Heart right ventricle (tissue), 16 donors: Measurements from ENCODE around the gene VPS13D. TPM values are rescaled to one million over a fixed set of nuclear protein-coding genes. Genes with fewer than 3 reads are reported as not detected.

Source experiments
- ATAC-seq, 8 donors: fragments of 200-7000 bp; cut with Tn5 transposase; one replicate each; pipeline ENCODE4 v1.9.1; 2020; ENCODE audit warnings: mild to moderate bottlenecking in 8 of 8, moderate library complexity in 8 of 8, moderate number of reproducible peaks in 1 of 8
- DNase-seq, 2 donors: peaks; one replicate each; pipeline ENCODE4 v3.0.0-alpha.2; 2020
- H3K27ac ChIP-seq, 10 donors: fragments of 200-600 bp; sonication (generic) in 2 of 10; one replicate each; pipeline versions ENCODE4 v1.5.0 to v1.8.0; 2020 to 2022; ENCODE audit warnings: mild to moderate bottlenecking in 3 of 10
- H3K27me3 ChIP-seq, 7 donors: fragments of 200-600 bp; one replicate each; pipeline ENCODE4 v1.8.0; 2021 to 2022; ENCODE audit warnings: mild to moderate bottlenecking in 2 of 7
- H3K36me3 ChIP-seq, 9 donors: fragments of 200-600 bp; sonication (generic) in 1 of 9; one replicate each; pipeline versions ENCODE4 v1.5.0 to v1.8.0; 2020 to 2022; ENCODE audit warnings: mild to moderate bottlenecking in 2 of 9
- H3K4me1 ChIP-seq, 9 donors: fragments of 200-600 bp; sonication (generic) in 1 of 9; one replicate each; pipeline versions ENCODE4 v1.5.0 to v1.8.0; 2020 to 2022; ENCODE audit warnings: mild to moderate bottlenecking in 4 of 9
- H3K4me3 ChIP-seq, 10 donors: fragments of 200-600 bp; sonication (generic) in 2 of 10; one replicate each; pipeline versions ENCODE4 v1.5.0 to v1.8.0; 2020 to 2022; ENCODE audit warnings: mild to moderate bottlenecking in 7 of 10, moderate library complexity in 2 of 10
- H3K9me3 ChIP-seq, 11 donors: fragments of 200-600 bp in 10 of 11; sonication (generic) in 2 of 11; one replicate each; pipeline versions ENCODE4 v1.5.0 to v1.8.0; 2013 to 2022; ENCODE audit warnings: mild to moderate bottlenecking in 2 of 11, control low read depth in 1 of 11, moderate library complexity in 1 of 11
- whole genome bisulfite sequencing, 2 donors: extraction: QIAGEN DNeasy Blood & Tissue Kit; methylation state at CpG; one replicate each; pipeline ENCODE4 v1.1.7; 2013; ENCODE audit warnings: inconsistent platforms in 1 of 2; 5-methylcytosine and 5-hydroxymethylcytosine counted together
- intact Hi-C, 10 donors: fragments of 100-400 bp; cut with DNase I; formaldehyde crosslinking; loops; one replicate each; pipeline versions ENCODE4 v1.11.1 to v1.14.2; 2022
- polyA plus RNA-seq, 2 donors: library from polyadenylated mRNA; stranded (reverse); fragments of 200-250 nt; gene quantifications; one replicate each; pipeline ENCODE4 v1.2.3, GENCODE V29; 2013
- total RNA-seq, 10 donors: library from RNA; stranded (reverse); fragmentation: NEBNext Ultra II Directional in 3 of 10; extraction: Animal tissue kit (Norgen Biotek cat#: 25700) in 3 of 10; gene quantifications; one replicate each; pipeline versions ENCODE4 v1.2.1 to v1.2.4, GENCODE V29; 2021 to 2023
- TF ChIP-seq, protein P1 (sequence below), 9 donors: fragments of 200-600 bp; sonication (generic) in 2 of 9; IDR thresholded peaks; one replicate each; pipeline versions ENCODE4 v1.5.0 to v1.8.0; 2021 to 2022; ENCODE audit warnings: antibody characterized with exemption in 9 of 9, mild to moderate bottlenecking in 5 of 9, moderate library complexity in 1 of 9
- donor health status: Arrhythmogenic right ventricular cardiomyopathy.
- donor health status: ischemic (EF 13 %, LVEDD 7.1; RV severe dilation, severe dysfunction).
- donor health status: healthy with polysubstance abuse.
- donor health status: DM: no; HTN: yes; CAD: no.
- donor health status: DM: no; HTN: no; CAD: no.
- donor health status: ischemic (EF 25% LVEDD 6.9; RV normal size, moderate dysfunction).
- donor health status: ischemic (EF 25% LVEDD 5.7; RV mildly dilated, moderate dysfunction).
- donor health status: healthy.
- donor health status: DM: yes; HTN: yes; CAD: no.
- donor health status: Ischemic cardiomyopathy.
- donor health status: ischemic (EF 35%, LVEDD 5.7; RV mildly dilated, moderate dysfunction).
- donor health status: nonischemic (EF 11% LVEDD 7.7; RV severe dilation, severe dysfunction).
- donor health status: DM: yes; HTN: yes; CAD: no.
- donor health status: PGD.
- donor health status: ischemic (EF 29% LVEDD 5.4; RV normal size, mild dysfunction).
- donor health status: nonischemic (EF 23%, LVEDD 6.1; RV moderate dilation, normal function).

The VPS13D gene
- total and polyA plus RNA-seq, 12 donors: 36.9 to 161 (median 83.3) TPM

DNA sequence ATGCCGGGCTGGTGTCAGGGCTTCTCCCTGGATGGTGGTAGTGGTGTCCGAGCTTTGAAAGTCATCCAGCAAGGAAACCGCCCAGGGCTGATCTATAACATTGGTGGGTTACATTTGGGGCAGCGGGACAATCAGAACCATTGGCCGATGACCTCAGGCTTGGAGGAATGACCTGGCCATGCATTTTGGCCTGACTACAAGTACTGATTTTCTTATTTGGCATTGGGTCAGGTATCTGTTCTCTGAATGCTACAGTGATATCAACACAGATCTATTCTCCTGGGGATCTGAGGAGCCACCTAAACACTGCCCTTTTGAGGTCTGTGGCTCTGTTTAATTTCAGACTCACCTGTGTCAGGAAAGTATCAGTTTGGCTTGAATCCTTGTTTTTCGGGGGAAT is 128.7 kb downstream of the VPS13D start:
- intact Hi-C loops: no loop called here
- TF ChIP-seq, protein P1, sequence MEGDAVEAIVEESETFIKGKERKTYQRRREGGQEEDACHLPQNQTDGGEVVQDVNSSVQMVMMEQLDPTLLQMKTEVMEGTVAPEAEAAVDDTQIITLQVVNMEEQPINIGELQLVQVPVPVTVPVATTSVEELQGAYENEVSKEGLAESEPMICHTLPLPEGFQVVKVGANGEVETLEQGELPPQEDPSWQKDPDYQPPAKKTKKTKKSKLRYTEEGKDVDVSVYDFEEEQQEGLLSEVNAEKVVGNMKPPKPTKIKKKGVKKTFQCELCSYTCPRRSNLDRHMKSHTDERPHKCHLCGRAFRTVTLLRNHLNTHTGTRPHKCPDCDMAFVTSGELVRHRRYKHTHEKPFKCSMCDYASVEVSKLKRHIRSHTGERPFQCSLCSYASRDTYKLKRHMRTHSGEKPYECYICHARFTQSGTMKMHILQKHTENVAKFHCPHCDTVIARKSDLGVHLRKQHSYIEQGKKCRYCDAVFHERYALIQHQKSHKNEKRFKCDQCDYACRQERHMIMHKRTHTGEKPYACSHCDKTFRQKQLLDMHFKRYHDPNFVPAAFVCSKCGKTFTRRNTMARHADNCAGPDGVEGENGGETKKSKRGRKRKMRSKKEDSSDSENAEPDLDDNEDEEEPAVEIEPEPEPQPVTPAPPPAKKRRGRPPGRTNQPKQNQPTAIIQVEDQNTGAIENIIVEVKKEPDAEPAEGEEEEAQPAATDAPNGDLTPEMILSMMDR (IDR thresholded peaks at IDR 0.05): no peak
- ATAC-seq (no peak), DNase-seq (no peak)
- WGBS, 2 donors: 88 to 90% methylated on average over 6 of the region's 6 CpGs
- Histone ChIP-seq H3K4me3 (no peak overlapping the region), H3K27ac (no peak overlapping the region), H3K27me3 (no peaks in the 10 kb centered on the region), H3K9me3 (no peaks in the 10 kb centered on the region), H3K36me3 (peaks cover 0 to 97% (median 38%) of the 10 kb centered on the region in 9 donors), H3K4me1 (peaks cover 0 to 38% (median 16%) of the 10 kb centered on the region in 9 donors)

DNA sequence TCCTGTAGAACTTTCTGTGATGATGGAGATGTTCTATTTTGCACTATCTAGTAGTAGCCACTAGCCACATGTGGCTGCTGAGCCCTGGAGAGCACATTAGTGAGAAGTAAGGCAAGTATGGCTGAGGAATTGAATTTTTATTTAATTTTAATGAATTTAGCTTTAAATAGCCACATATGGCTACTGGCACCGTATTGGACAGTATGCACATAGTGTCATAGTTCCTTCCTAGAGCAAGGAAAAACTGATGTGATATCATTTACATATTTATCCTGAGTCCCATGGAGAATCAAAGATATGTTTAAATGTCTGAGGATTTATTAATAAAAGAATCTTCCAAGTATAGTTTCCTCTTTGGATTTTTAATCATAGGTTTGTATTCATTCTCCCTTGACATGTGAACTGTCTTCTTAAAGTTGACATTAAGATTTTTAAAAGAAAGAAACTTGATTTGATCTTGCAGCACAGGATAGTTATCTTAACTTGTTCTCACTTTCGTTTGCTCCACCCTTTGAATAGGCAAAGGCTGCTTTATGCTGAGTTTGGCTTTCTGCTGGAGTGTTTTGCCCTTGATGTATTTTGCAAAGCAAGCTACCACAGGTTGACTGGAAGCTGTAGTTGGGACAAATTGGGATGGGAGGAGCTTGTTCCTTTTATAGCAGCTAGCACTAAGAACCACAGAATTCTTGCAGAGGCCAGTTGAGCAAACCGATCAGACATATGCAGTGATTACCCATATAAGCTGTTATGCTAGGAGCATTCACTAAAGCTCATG is 129.7 kb downstream of the VPS13D start:
- Histone ChIP-seq H3K4me3 (no peak overlapping the region), H3K36me3 (peaks cover 0 to 97% (median 47%) of the 10 kb centered on the region in 9 donors), H3K4me1 (peaks cover 0 to 38% (median 16%) of the 10 kb centered on the region in 9 donors), H3K27ac (peak overlapping the region in 1 of 10 donors; percentile 6), H3K9me3 (no peaks in the 10 kb centered on the region), H3K27me3 (no peaks in the 10 kb centered on the region)
- 40 to 48% methylated on average over 3 of the region's 3 CpGs for WGBS, 2 donors
- peak in 3 of 8 donors; percentile 34 to 55 (median 42) for ATAC-seq
- intact Hi-C loops: loop anchor here in 1 of 10 donors (10.0 kb wide), 1 partner anchor 95 kb away; no protein-coding TSS in a partner anchor
- no peak for DNase-seq
- TF ChIP-seq, protein P1 (IDR thresholded peaks at IDR 0.05): no peak

DNA sequence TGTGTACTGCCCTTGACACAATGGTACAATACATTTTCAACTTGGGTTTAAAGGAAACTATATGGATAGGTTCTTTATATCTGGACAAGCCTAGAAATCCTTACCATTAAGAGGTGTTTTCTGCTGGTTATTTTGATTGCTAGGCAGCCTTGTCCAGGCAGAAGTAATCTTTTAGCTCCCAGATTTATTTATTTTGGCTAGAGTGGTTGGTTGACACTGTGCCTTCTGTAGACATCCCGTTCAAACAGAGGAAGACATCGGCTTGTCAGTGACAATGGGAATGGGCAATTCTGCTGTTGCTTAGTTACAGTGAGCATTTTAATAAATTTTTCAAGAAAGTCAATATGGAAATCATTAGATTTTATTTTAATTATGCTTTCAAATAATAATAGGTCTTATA is 138.8 kb downstream of the VPS13D start:
- H3K9me3 ChIP-seq: no peaks in the 10 kb centered on the region
- DNase-seq (no peak), ATAC-seq (no peak)
- H3K27me3 ChIP-seq: no peaks in the 10 kb centered on the region
- H3K4me3 ChIP-seq: no peak overlapping the region
- H3K4me1 ChIP-seq: peaks cover 0 to 5% (median 0%) of the 10 kb centered on the region in 9 donors
- TF ChIP-seq, protein P1 (IDR thresholded peaks at IDR 0.05): no peak
- intact Hi-C loops: loop anchor here in 1 of 10 donors (10.0 kb wide), 1 partner anchor 104 kb away; no protein-coding TSS in a partner anchor
- WGBS, 2 donors: 48 to 52% methylated on average over 2 of the region's 2 CpGs
- H3K36me3 ChIP-seq: peaks cover 3 to 99% (median 43%) of the 10 kb centered on the region in 9 donors
- H3K27ac ChIP-seq: no peak overlapping the region

DNA sequence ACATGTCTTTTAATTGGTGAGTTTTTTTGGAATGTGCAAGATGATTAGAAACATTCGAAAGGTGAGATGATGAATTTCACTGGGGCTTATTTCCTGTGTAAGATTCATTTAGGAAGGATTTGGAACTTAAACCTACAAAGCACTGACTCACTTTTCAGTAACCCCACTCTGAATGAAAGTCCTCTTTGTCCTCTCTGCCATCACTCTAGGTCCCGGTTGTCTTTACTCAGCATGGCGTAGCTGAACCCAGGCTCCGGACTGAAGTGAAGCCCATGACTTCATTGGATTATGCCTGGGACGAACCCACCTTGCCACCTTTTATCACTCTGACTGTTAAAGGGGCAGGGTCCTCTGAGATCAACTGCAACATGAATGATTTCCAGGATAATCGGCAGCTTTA is 139.4 kb downstream of the VPS13D start:
- H3K36me3 ChIP-seq: peaks cover 3 to 99% (median 44%) of the 10 kb centered on the region in 9 donors
- TF ChIP-seq, protein P1 (IDR thresholded peaks at IDR 0.05): no peak

More for the DNA sequence above, 139.4 kb downstream of the VPS13D start:
- H3K4me3 ChIP-seq: no peak overlapping the region
- intact Hi-C loops: loop anchor here in 1 of 10 donors (10.0 kb wide), 1 partner anchor 104 kb away; no protein-coding TSS in a partner anchor
- 95 to 96% methylated on average over 6 of the region's 6 CpGs for WGBS, 2 donors
- no peaks in the 10 kb centered on the region for H3K9me3 ChIP-seq
- DNase-seq: no peak
- no peaks in the 10 kb centered on the region for H3K27me3 ChIP-seq
- H3K27ac ChIP-seq: no peak overlapping the region
- no peak for ATAC-seq
- H3K4me1 ChIP-seq: peaks cover 0 to 5% (median 0%) of the 10 kb centered on the region in 9 donors
